Osteoblast (primary cell): ENCODE results near the gene PRRC2C. TPM values are rescaled to one million over a fixed set of nuclear protein-coding genes. Genes with fewer than 3 reads are reported as not detected.

Experiments used
- DNase-seq: peaks from one replicate; pipeline ENCODE4 v3.0.0; 2011; ENCODE audit warnings: low spot score, mixed read lengths; ENCODE audit not compliant: insufficient read length; ENCODE audit errors: missing footprints
- H2AFZ ChIP-seq: 2 replicates; pipeline ENCODE4 v1.6.0; 2011; ENCODE audit warnings: mild to moderate bottlenecking, low read length
- H3K27ac ChIP-seq: 2 replicates; pipeline ENCODE4 v1.5.1; 2011; ENCODE audit warnings: mild to moderate bottlenecking, low read depth, low read length, moderate library complexity
- H3K27me3 ChIP-seq: 2 replicates; pipeline ENCODE4 v1.6.0; 2012; ENCODE audit warnings: mild to moderate bottlenecking, control low read depth, inconsistent platforms, low read length, moderate library complexity; ENCODE audit not compliant: insufficient read depth
- H3K36me3 ChIP-seq: 2 replicates; pipeline ENCODE4 v1.5.1; 2011; ENCODE audit warnings: mild to moderate bottlenecking, low read length, control low read depth, moderate library complexity; ENCODE audit not compliant: insufficient read depth
- H3K4me1 ChIP-seq: 2 replicates; pipeline ENCODE4 v1.5.1; 2011; ENCODE audit warnings: mild to moderate bottlenecking, low read length, control low read depth, moderate library complexity; ENCODE audit not compliant: insufficient read depth
- H3K4me2 ChIP-seq: 2 replicates; pipeline ENCODE4 v1.6.0; 2011; ENCODE audit warnings: mild to moderate bottlenecking, low read length; ENCODE audit not compliant: insufficient read depth
- H3K4me3 ChIP-seq: fragments of 200-600 bp; sonication (generic); 3 replicates; pipeline ENCODE4 v1.5.1; 2012; ENCODE audit warnings: mild to moderate bottlenecking, low read length, inconsistent platforms; ENCODE audit not compliant: insufficient read depth
- H3K79me2 ChIP-seq: 2 replicates; pipeline ENCODE4 v1.6.0; 2012; ENCODE audit warnings: mild to moderate bottlenecking, low read length, control low read depth, inconsistent platforms; ENCODE audit not compliant: insufficient read depth
- H3K9me3 ChIP-seq: 2 replicates; pipeline ENCODE4 v1.5.1; 2011; ENCODE audit warnings: low read depth, low read length, control low read depth
- H4K20me1 ChIP-seq: 2 replicates; pipeline ENCODE4 v1.6.0; 2012; ENCODE audit warnings: mild to moderate bottlenecking, low read length, control low read depth; ENCODE audit not compliant: insufficient read depth
- total RNA-seq: library from RNA; depleted of rRNA; stranded (reverse); fragments of >200 nt; gene quantifications from 2 replicates; pipeline ENCODE4 v1.2.3, GENCODE V29; 2012
- TF ChIP-seq, protein P1 (sequence below): IDR thresholded peaks from 2 replicates; pipeline ENCODE4 v1.5.1; 2011; ENCODE audit warnings: mild to moderate bottlenecking, low read depth, low read length, moderate library complexity; ENCODE audit errors: extremely low read depth

PRRC2C gene
- total RNA-seq, 1 donor = 40.5 TPM

GRCh38 chr1:171468120-171468750, 17.1 kb upstream of the PRRC2C start:
- DNase-seq = peak; percentile 76
- H3K4me2 ChIP-seq = peak overlapping the region; percentile 43
- no peaks in the 10 kb centered on the region for H3K9me3 ChIP-seq
- no peaks in the 10 kb centered on the region for H4K20me1 ChIP-seq
- TF ChIP-seq, protein P1, sequence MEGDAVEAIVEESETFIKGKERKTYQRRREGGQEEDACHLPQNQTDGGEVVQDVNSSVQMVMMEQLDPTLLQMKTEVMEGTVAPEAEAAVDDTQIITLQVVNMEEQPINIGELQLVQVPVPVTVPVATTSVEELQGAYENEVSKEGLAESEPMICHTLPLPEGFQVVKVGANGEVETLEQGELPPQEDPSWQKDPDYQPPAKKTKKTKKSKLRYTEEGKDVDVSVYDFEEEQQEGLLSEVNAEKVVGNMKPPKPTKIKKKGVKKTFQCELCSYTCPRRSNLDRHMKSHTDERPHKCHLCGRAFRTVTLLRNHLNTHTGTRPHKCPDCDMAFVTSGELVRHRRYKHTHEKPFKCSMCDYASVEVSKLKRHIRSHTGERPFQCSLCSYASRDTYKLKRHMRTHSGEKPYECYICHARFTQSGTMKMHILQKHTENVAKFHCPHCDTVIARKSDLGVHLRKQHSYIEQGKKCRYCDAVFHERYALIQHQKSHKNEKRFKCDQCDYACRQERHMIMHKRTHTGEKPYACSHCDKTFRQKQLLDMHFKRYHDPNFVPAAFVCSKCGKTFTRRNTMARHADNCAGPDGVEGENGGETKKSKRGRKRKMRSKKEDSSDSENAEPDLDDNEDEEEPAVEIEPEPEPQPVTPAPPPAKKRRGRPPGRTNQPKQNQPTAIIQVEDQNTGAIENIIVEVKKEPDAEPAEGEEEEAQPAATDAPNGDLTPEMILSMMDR = no peak
- H3K36me3 ChIP-seq = no peaks in the 10 kb centered on the region
- no peaks in the 10 kb centered on the region for H3K27me3 ChIP-seq
- H3K27ac ChIP-seq = peak overlapping the region; percentile 76
- H2AFZ ChIP-seq = no peak overlapping the region
- H3K79me2 ChIP-seq = no peaks in the 10 kb centered on the region
- peaks cover 12% of the 10 kb centered on the region for H3K4me1 ChIP-seq
- H3K4me3 ChIP-seq = no peak overlapping the region

DNA sequence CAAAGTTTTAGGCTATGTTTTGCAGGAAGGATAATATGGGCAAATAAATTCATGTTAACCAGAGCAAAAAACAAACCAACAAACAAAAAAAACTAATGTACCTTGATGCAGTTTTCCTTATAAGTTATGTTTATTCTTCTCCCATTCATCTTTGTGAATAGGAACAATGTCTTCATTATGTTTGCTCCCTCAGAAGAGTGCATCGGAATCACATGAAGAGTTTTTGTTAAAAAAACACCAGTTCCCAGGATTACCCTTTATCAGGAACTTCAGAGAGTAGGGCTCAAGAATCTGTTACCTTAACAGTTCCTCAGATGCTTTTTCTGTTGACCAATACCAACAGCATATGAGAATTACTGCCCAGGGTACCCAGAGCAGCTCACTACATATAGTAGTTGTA, 14.6 kb upstream of the PRRC2C start:
- no peaks in the 10 kb centered on the region for H3K9me3 ChIP-seq
- H3K4me1 ChIP-seq = peaks cover 12% of the 10 kb centered on the region
- no peaks in the 10 kb centered on the region for H4K20me1 ChIP-seq
- no peaks in the 10 kb centered on the region for H3K27me3 ChIP-seq
- peak; percentile 47 for DNase-seq
- TF ChIP-seq, protein P1 = no peak
- H3K4me3 ChIP-seq = no peak overlapping the region
- H3K36me3 ChIP-seq = no peaks in the 10 kb centered on the region
- H3K27ac ChIP-seq = no peak overlapping the region
- H2AFZ ChIP-seq = no peak overlapping the region
- no peaks in the 10 kb centered on the region for H3K79me2 ChIP-seq
- H3K4me2 ChIP-seq = no peak overlapping the region

DNA sequence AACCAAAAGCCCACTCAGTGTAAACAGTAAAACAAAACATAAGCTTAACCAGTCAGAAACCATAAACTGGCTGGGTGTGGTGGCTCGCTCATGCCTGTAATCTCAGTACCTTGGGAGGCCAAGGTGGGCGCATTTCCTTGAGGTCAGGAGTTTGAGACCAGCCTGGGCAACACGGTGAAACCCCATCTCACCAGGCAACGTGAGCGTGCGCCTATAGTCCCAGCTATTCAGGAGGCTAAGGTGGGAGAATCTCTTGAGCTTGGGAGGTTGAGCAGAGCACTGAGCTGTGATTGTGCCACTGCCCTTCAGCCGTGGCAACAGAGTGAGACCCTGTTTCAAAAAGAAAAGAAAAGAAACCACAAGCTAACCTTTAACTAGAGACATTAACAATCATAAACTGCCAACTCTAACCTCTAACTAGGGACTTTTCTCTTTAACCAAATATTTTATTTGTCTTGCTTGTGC, 13.1 kb upstream of the PRRC2C start:
- no peaks in the 10 kb centered on the region for H4K20me1 ChIP-seq
- H3K4me2 ChIP-seq = no peak overlapping the region
- H3K27ac ChIP-seq = no peak overlapping the region
- no peaks in the 10 kb centered on the region for H3K36me3 ChIP-seq
- H3K9me3 ChIP-seq = no peaks in the 10 kb centered on the region
- no peak for DNase-seq
- H3K4me1 ChIP-seq = peaks cover 12% of the 10 kb centered on the region
- H3K27me3 ChIP-seq = peaks cover 3% of the 10 kb centered on the region
- TF ChIP-seq, protein P1 = no peak
- H3K4me3 ChIP-seq = no peak overlapping the region
- H2AFZ ChIP-seq = no peak overlapping the region
- no peaks in the 10 kb centered on the region for H3K79me2 ChIP-seq

DNA sequence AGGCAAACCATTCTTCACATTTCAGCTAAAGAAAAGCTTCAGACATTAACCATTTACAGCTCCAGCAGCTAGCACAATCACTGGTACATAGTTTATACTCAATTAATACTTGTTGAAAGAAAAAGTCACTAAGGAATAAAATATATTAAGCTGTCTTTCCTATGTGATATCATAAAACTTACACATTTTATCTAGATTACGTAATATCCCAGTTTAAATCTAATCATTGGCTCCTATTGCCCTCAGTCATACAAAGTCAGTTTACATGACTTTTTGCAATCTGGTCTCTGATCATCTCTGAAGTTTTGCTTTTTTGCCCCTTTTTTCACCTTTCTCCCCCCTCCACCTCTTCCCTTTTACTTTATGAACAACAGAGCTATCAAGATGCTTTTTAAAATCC, 8.5 kb upstream of the PRRC2C start:
- no peak overlapping the region for H3K4me3 ChIP-seq
- H3K36me3 ChIP-seq = no peaks in the 10 kb centered on the region
- no peak overlapping the region for H2AFZ ChIP-seq
- no peaks in the 10 kb centered on the region for H3K9me3 ChIP-seq
- no peak overlapping the region for H3K4me2 ChIP-seq
- H3K79me2 ChIP-seq = no peaks in the 10 kb centered on the region
- peaks cover 3% of the 10 kb centered on the region for H3K27me3 ChIP-seq
- TF ChIP-seq, protein P1 = no peak
- H3K4me1 ChIP-seq = no peaks in the 10 kb centered on the region
- DNase-seq = no peak
- no peaks in the 10 kb centered on the region for H4K20me1 ChIP-seq
- H3K27ac ChIP-seq = no peak overlapping the region
